GM21717 (cell line): Measurements from ENCODE around the gene TBX15.
"Not testable (repeated sequence)": the region's sequence is repeated elsewhere in the genome, so short reads cannot be mapped to it uniquely, and the experiment has no call there.

Source experiments
- ATAC-seq: cut with Tn5 transposase; IDR thresholded peaks from one replicate; pipeline ENCODE4 v1.9.1; 2021; ENCODE audit warnings: mild to moderate bottlenecking, moderate library complexity; ENCODE audit not compliant: unreplicated experiment

Gene TBX15

GRCh38 chr1:118928739-118929554, 59.2 kb downstream of the TBX15 start:
- ATAC-seq: no peak

DNA sequence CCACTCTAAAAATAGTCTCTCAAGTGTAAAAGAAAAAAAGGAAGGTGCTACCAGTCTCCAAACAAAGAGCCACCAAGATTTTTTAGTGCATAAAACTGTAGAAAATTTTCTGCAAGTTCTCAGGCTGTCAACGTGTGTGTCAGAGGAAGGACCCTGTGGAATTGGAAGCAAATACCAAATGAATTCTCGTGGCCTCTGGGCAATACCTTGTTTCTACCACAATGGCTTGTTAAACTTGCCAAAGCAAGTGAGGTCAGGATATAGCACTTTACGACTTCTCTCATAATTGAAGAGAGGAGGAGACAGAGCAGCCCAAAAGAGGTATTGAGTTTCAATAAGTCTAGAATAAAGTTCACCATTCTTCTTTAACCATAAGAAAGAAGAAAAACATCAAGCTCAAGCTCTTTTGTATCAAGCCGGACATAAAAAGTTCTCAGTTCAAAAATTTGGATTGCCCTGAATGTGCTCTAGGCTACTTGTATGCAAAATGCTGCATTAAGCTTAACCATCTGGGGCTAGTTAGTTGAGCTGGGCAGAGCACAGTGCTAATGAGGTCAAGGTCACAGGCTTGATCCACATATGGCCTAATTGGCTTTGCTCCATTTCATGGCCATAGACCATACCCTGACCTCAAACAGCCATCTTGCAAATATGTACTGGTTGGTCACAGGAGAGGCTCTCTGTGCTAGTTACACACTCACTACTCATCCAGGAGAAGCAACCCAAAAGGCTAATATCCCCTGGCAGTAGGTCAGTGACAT, 60.5 kb downstream of the TBX15 start:
- ATAC-seq: no peak

DNA sequence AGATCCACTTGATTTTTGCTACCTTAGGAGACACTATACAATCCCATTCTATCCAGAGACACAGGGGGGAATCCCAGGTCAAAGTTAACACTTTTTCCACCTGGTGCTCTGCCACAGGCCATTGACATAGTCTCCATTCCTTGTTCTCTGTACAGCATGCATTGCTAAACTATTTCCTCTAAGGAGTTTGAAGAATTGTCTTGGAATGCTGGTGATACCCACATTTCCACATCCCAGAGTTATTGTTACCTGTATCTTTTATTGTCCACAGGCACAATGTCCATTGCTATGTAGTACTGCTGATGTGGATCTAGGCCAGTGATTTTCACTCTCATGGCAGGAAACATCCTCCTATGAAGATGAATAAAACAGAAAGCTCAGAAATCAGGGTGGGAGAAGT, 61.9 kb downstream of the TBX15 start:
- ATAC-seq: no peak

- no peak for ATAC-seq
Observed at GRCh38 chr1:118925651-118926050, 62.5 kb downstream of the TBX15 start.

GRCh38 chr1:118923319-118923718, 64.8 kb downstream of the TBX15 start:
- no peak for ATAC-seq

DNA sequence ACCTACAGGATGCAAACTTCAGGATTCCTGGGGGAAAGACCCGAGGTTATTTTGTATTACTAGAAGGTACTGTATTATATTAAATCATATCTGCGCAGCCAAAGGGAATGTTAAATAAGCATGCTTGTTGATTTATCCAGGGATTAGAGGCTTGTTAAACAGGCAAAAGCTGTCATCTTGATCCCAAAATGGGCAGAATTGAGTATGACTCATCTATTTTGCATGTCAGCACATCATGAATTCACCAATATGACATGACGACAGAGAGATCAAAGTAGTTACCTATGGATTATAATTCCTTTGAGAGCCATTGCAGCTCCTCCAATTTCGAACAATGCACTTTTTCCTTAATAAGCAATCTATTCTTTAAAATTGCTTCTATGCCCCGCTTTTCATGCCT, 66.1 kb downstream of the TBX15 start:
- ATAC-seq: no peak

DNA sequence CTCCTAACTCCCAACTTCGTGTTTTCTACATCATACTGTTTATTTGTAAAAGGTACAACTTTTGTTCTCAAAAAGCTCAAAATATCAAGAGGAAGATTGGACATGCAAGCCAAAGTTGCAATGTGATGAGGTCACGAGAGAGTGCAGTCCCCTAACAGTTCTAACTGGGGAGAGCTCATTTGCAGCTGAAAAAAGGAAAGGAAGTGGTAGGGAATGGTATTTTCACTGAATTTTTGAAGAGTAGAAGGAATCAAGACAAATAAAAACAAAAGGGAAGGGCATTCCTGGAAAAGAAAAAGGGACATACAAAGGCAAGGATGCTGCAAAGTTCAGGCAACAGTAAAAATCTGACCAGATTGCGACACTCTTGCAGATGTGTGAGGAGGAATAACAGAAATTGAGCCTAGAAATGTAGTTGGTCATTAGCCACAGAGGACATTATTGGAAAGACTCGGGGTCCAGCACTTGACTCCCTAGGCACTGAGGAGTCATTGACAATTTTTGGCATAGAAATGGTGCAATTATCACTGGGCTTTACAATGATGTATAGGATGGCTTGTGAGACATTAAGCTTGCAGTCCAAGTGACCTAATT, 67.9 kb downstream of the TBX15 start:
- ATAC-seq: no peak

DNA sequence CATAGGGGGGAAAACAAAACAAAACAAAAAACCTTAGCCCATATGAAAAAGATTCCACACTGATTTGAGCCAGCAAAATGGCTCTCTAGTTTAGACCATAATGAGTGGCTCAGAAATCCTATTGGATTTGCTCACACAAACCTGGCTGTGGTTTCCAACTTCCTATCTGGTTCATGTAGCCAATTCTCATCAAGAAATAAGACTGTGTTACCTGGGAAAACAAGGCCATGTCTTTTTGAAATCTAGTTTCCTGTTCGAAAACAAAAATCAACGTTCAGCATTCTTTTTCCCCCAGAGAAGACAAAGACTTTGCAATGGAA, 69.2 kb downstream of the TBX15 start:
- ATAC-seq: no peak

GRCh38 chr1:118918230-118918939, 69.8 kb downstream of the TBX15 start:
- ATAC-seq: peak; percentile 68

DNA sequence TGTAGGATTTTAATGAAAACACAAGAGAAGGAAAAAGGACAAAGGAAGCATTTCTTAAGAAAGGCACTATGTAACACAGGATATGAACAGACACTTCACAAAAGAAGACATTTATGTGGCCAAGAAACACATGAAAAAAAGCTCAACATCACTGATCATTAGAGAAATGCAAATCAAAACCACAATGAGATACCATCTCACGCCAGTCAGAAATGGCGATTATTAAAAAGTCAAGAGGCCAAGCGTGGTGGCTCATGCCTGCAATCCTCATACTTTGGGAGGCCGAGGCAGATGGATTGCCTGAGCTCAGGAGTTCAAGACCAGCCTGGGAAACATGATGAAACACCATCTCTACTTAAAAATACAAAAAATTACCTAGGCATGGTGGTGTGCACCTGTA, 71.8 kb downstream of the TBX15 start:
- ATAC-seq: not testable (repeated sequence)

GRCh38 chr1:118914379-118915161, 73.6 kb downstream of the TBX15 start:
- no peak for ATAC-seq

GRCh38 chr1:118913818-118914217, 74.3 kb downstream of the TBX15 start:
- no peak for ATAC-seq

DNA sequence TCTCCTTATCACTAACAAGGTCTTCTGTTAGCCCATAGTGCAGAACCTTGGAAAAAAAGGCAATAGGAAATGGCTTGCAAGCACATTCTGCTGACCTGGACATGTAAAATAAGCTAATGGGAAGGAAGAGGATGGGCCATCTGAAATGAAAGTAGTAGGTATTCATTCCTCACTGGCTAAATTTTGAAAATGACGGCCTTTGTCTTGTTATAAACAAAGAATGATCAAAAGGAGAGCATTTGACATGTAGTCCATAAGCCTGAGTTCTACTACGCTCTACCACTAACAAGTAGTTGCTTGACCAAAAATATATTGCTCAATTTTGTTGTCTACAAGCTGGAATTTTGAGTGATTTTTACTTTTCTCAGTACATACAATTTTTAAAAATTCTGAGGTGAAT, 75.6 kb downstream of the TBX15 start:
- ATAC-seq: no peak

- ATAC-seq: no peak
Observed at GRCh38 chr1:118911571-118911970, 76.6 kb downstream of the TBX15 start.

- no peak for ATAC-seq
Observed at GRCh38 chr1:118907466-118907865, 80.7 kb downstream of the TBX15 start.

DNA sequence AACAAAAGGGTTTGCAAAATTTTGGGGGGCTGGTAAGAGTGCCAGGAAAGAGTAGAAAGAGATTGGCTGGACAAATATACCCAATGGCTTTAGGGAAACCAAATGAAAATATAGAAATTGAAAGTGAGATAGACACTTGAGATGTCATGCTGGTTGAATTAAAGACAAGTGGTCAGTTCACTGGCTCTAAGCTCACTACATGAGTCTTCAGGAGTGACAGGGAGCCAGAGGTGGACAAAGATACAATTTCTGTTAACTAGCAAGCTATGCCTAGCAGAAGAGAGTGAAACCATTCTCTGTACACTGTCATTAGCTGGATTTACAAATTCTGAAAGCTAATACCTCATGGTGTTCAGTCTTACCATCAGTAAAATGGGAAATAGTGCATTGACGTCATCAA, 82.5 kb downstream of the TBX15 start:
- no peak for ATAC-seq

DNA sequence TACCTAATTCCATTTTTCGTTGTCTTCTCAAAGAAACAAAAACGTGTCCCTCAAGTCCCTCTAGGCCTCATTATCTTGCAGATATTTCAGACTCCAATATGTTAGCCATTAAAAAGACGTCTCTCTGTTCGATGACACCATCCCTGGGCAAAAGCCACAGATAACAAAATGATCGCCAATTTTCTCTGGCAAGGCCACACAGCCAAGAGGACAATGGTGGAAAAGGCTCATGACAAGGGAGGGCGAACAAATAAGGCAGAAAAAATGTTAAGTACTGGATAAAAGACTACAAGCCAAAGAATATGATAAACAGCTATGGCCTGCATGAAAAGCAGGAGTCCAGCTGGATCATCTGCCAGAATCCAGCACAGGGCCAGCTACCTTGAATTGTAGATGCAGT, 82.9 kb downstream of the TBX15 start:
- no peak for ATAC-seq

GRCh38 chr1:118902711-118903191, 85.4 kb downstream of the TBX15 start:
- no peak for ATAC-seq

DNA sequence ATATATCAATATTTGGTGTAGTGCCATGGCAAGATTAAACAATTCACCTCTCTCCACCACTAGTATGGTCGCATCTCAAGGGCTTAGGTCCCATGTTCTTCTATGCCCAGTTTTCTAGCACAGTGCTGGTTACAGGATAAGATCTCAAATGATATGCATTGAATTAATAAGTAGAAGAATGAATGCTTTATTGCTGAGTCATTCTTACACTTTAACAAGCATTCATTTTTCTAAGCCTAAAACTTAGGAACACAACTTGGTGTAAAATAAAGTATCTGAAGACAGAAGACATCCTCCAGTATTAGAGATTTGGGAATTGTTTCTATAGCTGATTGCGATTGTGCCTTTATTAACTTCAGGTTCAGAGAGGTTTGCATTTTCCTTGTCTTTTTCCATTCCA, 85.8 kb downstream of the TBX15 start:
- no peak for ATAC-seq

GRCh38 chr1:118900643-118901440, 87.3 kb downstream of the TBX15 start:
- ATAC-seq: no peak
